Type B pancreatic cell (in vitro differentiated cells): ENCODE results near the gene PLIN3. TPM values are rescaled to one million over a fixed set of nuclear protein-coding genes. Genes with fewer than 3 reads are reported as not detected.

Source experiments
- DNase-seq: peaks from one replicate; pipeline ENCODE4 v3.0.0; 2021; ENCODE audit warnings: mixed read lengths; ENCODE audit not compliant: unreplicated experiment; ENCODE audit errors: extremely low spot score
- H3K27ac Mint-ChIP-seq: 2 replicates; pipeline ENCODE4 v1.8.0; 2021; ENCODE audit warnings: mild to moderate bottlenecking, mixed read lengths
- H3K27me3 Mint-ChIP-seq: 2 replicates; pipeline ENCODE4 v1.8.0; 2021; ENCODE audit warnings: mixed read lengths
- H3K36me3 Mint-ChIP-seq: 2 replicates; pipeline ENCODE4 v1.8.0; 2021; ENCODE audit warnings: mixed read lengths
- H3K4me1 Mint-ChIP-seq: one replicate; pipeline ENCODE4 v1.8.0; 2021; ENCODE audit warnings: mixed read lengths; ENCODE audit not compliant: unreplicated experiment
- H3K4me3 Mint-ChIP-seq: 2 replicates; pipeline ENCODE4 v1.8.0; 2021; ENCODE audit warnings: mild to moderate bottlenecking, mixed read lengths
- H3K9me3 Mint-ChIP-seq: 2 replicates; pipeline ENCODE4 v1.8.0; 2021; ENCODE audit warnings: mixed read lengths
- total RNA-seq: library from RNA; stranded (reverse); gene quantifications from 2 replicates; pipeline ENCODE4 v1.2.1, GENCODE V29; 2021; ENCODE audit warnings: low replicate concordance
- TF ChIP-seq, protein P1 (sequence below): fragments of 200-600 bp; sonication (generic); conservative IDR thresholded peaks from 2 replicates; pipeline ENCODE4 v1.5.0; 2021; ENCODE audit warnings: antibody characterized with exemption, mild to moderate bottlenecking

The PLIN3 gene
- total RNA-seq, 1 donor from 2014 or later = 53.9 TPM

DNA sequence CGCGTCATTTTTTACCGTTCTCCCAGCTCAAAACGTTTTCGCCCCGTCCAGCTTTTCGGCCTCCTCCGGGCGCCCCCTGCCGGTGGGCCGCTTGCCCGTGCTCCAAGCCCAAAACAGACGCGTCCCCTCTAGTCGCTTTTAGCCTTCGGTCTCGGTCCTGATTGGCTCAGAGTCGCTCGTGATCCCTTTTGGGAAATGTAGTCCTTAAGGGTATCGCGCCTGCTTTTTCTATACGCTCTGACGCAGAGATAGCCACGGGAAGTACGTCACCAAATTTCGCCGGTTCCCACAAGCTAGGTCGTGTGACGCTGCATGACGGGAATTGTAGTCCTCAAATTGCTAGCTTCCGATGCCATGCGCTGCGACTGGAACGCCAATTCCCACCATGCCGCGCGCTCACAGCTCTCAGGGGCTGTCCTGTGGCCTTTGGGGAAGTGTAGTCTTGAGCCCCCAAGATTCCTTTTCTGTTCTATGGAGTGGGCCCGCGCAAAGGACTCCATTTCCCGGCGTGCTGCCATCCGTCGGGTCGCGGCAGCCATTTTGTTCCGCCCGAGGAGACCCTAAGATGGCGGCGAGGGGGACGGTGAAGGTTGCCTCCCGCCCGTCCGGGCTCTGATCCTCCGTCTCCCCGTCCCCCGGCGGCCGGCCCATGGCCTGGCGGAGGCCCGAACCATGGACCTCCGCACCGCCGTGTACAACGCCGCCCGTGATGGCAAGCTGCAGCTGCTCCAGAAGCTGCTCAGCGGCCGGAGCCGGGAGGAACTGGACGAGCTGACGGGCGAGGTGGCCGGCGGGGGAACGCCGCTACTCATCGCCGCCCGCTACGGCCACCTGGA lies 76.1 kb downstream of the PLIN3 start, which contains the start of gene FEM1A:
TSS of gene FEM1A (plus strand) at position 552 of the 836 bp plus-strand sequence. CDS start at position 673, 121 bp downstream.
- DNase-seq = peak; percentile 98
- TF ChIP-seq, protein P1, sequence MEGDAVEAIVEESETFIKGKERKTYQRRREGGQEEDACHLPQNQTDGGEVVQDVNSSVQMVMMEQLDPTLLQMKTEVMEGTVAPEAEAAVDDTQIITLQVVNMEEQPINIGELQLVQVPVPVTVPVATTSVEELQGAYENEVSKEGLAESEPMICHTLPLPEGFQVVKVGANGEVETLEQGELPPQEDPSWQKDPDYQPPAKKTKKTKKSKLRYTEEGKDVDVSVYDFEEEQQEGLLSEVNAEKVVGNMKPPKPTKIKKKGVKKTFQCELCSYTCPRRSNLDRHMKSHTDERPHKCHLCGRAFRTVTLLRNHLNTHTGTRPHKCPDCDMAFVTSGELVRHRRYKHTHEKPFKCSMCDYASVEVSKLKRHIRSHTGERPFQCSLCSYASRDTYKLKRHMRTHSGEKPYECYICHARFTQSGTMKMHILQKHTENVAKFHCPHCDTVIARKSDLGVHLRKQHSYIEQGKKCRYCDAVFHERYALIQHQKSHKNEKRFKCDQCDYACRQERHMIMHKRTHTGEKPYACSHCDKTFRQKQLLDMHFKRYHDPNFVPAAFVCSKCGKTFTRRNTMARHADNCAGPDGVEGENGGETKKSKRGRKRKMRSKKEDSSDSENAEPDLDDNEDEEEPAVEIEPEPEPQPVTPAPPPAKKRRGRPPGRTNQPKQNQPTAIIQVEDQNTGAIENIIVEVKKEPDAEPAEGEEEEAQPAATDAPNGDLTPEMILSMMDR = peak; percentile 100
- peaks cover under 1% of the 10 kb centered on the region for H3K36me3 Mint-ChIP-seq
- peaks cover 8% of the 10 kb centered on the region for H3K4me1 Mint-ChIP-seq
- H3K27ac Mint-ChIP-seq = peak within 1 kb of the TSS; percentile 86
- H3K9me3 Mint-ChIP-seq = no peaks in the 10 kb centered on the region
- peak within 1 kb of the TSS; percentile 90 for H3K4me3 Mint-ChIP-seq
- peaks cover 8% of the 10 kb centered on the region for H3K27me3 Mint-ChIP-seq

Other genes with a start within 250 kb of the PLIN3 start
- gene TNFAIP8L1, start 228.2 kb downstream of the PLIN3 start, total RNA-seq = 4.3 and 8.9 TPM in 2 replicates
- 57.5 and 63.7 TPM in 2 replicates for gene MYDGF, start 197.3 kb downstream of the PLIN3 start, total RNA-seq
- gene DPP9, start 143.8 kb downstream of the PLIN3 start, total RNA-seq = 42.9 and 47.8 TPM in 2 replicates
- gene FEM1A, start 75.9 kb downstream of the PLIN3 start, total RNA-seq = 13.3 and 13.7 TPM in 2 replicates
- gene TICAM1, start 36.0 kb downstream of the PLIN3 start, total RNA-seq = 8.3 and 20.5 TPM in 2 replicates
- gene ARRDC5, start 35.2 kb upstream of the PLIN3 start, total RNA-seq = not detected in 2 replicates
- gene UHRF1, start 41.8 kb upstream of the PLIN3 start, total RNA-seq = 29.2 and 79.1 TPM in 2 replicates
- 34.3 and 48.8 TPM in 2 replicates for gene KDM4B, start 101.4 kb upstream of the PLIN3 start, total RNA-seq